Testis (tissue), 2 donors: ENCODE results near the gene RASSF7.
"Not testable (repeated sequence)": the region's sequence is repeated elsewhere in the genome, so short reads cannot be mapped to it uniquely, and the experiment has no call there.

Experiments used
- CTCF ChIP-seq, 3 experiments: fragments of 450-650 bp in 2 of 3; fragments of 200-600 bp in 1 of 3; sonication (generic) in 1 of 3; IDR thresholded peaks; one replicate each; pipeline ENCODE4 v1.5.1; 2016 to 2019; ENCODE audit warnings: antibody characterized with exemption in 3 of 3, mild to moderate bottlenecking in 2 of 3, moderate library complexity in 1 of 3
- POLR2A ChIP-seq: fragments of 450-650 bp; IDR thresholded peaks from one replicate; pipeline ENCODE4 v1.6.1; 2017; ENCODE audit warnings: antibody characterized with exemption, mild to moderate bottlenecking, moderate library complexity

- not testable (repeated sequence) for TF ChIP-seq CTCF (IDR thresholded peaks at IDR 0.05); POLR2A
Measured at GRCh38 chr11:516918-517685, 43.7 kb upstream of the RASSF7 start.
